ENCODE measurements around the gene AHI1.
"Not testable (repeated sequence)": the region's sequence is repeated elsewhere in the genome, so short reads cannot be mapped to it uniquely, and the experiment has no call there.

Gene AHI1

DNA sequence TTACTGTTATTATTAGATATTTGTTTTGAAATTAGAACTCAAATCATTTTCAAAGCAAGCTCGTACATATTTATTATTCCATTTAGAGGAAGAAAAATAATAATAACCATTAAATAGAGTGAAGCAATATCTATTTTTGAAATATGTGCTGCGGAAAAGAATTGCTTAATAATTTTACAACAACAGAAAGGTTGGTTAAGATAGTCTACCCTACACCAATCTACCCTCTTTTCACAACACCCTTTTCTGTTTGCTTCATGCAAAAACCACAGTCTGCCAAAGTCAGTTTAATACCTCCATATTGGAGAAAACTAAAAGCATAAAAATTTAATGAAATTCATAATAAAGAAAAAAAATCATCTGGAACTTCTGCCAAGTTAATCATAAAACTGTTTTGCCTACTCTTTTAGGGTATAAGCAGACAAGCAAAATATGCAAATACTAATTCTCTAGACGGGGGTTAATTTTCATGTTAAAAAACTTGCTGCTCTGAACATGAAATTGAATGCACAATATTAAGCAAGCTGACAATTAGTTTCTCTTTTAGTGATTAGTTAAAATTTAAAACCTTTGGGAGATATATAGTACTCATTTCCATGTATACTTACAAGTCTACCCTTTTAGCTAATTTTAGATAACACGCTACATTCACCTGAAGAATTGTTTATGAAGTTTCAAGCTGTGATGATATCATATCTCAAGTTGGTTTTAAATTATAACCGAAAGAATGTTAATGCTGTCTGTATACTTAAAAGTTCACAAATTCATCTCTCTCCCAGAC, 100.2 kb downstream of the AHI1 start:
- no peak for DNase-seq (ENCODE audit: low read depth in 1 of 2, low spot score in 1 of 2)

DNA sequence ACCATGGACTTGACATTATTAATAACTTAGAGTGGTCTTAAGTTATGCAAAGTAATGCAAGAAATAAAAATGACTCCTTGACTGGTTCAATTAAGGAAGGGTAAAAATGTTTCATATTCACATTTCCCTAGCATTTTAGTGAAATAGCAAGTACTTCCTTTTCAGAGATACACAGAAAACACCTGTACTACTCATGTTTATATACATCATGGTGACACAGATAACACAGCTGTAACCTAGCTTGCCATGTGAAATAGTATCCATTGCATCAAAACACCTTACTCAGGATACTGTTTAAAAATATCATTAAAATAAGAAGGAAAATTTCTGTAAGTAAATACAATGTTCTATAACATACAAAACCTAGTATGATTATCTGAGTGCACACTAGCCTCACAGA, 102.4 kb downstream of the AHI1 start:
- no peak for DNase-seq (ENCODE audit: low read depth in 1 of 2, low spot score in 1 of 2)

DNA sequence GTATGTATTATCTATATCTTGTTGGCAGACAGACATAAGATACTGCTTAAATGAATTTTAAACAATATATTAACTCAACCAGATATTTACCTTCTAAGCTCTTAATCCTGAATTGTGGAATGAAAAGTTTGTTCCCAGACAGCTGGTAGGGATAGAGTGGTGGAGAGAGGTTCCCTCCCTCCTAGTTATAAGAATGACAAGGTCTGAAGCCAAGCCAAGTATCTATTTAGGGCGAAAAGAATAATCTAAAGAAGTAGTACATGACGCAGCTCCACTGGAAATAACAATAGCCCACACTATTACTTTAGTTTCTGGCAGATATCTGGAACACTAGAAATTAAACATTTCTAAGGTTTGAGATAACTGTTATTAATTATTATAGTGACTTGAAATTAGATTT, 104.3 kb downstream of the AHI1 start:
- DNase-seq (ENCODE audit: low read depth in 1 of 2, low spot score in 1 of 2): no peak

DNA sequence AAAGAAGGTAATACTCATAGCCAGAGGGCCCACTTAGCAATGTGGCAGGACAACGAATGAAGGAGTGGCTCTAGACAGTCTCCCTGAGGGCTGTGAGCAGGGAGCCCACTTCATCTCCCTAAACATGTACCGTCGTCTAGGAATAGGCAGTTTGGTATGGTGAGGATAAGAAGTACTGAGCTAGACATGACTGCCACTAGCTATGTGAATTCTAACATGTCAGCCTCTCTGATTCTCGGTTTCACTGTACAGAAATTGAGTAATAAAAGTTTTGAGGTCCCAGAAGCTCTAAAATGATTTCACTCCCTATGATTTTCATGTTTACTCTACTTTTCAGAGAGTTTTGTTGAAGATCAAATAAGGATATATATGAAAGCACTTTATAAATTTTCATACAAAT, 107.1 kb downstream of the AHI1 start:
- no peak for DNase-seq (ENCODE audit: low read depth in 1 of 2, low spot score in 1 of 2)

DNA sequence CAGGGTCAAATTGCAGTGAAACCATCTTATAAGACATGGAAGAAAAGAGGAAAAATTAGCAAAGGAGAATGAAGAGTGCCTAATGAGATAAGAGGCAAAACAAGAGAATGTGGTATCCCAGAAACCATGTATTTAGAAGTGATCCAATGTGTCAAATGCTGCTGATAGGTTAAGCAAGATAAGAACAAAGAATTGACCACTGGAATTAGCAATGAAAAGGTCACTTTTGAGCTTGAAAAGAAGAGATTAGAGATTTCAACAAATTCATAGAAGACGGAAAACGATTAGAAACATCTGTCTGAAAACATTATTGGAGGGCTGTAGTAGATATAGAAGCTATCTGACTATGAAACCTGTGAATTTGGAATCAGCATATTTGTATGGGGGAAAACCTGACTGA, 112.2 kb downstream of the AHI1 start:
- DNase-seq (ENCODE audit: low read depth in 1 of 2, low spot score in 1 of 2): no peak

DNA sequence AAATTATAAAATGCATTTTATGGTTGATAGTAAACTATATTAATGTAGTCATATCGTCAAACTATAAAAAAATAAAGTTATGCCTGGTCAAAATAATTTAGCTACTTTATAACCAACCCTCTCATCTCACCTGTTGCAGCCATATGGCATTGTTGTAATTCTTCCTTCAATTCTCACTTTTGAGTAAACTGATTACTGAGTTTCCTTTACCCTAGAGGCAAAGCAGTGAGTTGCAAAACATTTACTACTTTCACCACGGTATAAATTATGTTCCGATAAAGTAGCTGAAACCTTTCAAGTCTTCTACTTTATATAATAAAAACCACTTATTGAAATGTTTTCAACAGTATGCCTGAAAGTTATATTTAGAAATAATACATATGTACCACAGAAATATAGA, 113.8 kb downstream of the AHI1 start:
- DNase-seq (ENCODE audit: low read depth in 1 of 2, low spot score in 1 of 2): no peak

DNA sequence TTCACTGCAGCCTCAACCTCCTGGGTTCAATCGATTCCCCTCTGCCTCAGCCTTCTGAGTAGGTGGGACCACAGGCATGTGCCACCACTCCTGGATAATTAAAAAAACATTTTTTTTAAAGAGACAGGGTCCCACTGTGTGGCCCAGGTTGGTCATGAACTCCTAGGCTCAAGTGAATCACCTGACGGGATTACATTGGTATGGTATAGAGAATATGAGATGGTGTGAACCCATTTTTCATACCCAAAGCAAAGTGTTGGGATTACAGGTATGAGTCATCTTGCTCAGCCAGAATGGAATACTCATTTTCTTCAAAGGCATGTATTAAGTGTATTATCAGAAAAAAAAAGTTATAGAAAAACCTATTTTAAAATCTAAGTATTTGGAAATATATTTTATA, 114.2 kb downstream of the AHI1 start:
- DNase-seq (ENCODE audit: low read depth in 1 of 2, low spot score in 1 of 2): no peak

DNA sequence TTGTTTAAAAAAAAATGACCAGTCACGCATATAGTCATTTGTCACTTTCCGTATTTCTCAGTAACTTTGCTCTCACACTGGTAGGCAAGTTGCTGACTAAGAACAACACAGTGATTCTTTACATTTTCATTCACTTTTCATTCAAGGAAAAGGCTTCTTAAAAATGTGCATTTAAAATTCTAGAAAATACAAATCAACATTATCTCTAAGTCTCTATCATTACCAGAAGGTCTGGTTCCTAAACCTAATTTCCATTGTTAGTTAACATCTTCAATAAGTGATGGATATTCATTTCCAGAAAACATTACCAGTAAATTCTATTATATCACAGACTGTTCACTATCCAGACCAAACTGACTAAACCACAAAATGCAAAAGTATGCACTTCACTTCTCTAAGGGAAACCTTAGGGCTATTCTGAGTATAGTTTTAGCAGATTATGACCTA, 115.3 kb downstream of the AHI1 start:
- DNase-seq (ENCODE audit: low read depth in 1 of 2, low spot score in 1 of 2): no peak

DNA sequence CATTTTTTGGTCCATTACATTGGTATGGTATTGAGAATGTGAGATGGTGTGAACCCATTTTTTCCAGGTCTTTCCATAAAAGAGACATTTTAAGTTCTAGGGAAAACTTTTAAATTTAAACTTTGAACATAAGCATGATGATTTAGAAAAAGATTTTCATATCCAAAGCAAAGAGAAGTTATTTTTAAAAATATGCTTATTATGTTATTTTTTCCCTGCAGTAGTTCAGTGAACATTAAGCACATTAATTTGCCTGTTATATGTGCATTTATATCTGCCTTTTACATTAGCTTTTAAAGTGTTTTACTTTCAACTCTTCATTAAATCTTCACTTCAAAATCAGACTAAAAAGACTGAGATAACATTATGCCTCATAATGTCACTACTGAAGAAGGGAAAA, 116.7 kb downstream of the AHI1 start:
- DNase-seq (ENCODE audit: low read depth in 1 of 2, low spot score in 1 of 2): no peak

DNA sequence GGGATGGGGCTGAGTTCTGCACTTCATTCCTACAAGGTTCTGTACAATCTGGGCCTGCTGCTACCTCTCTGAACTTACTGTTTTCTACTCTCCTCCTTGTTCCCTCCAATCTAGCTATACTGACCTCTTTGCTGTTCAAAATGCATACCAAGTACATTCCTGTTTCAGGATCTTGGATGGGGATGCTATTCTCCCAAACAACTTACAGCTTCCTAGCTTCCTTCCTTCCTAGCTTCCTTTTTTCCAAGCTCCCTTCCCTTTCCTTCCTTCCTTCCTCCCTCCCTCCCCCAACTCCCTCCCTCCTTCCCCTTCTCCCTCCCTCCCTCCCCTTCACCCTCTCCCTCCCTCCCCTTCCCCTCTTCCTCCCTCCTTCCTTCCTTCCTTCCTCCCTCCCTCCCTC, 117.9 kb downstream of the AHI1 start:
- no peak for DNase-seq (ENCODE audit: low read depth in 1 of 2, low spot score in 1 of 2)

DNA sequence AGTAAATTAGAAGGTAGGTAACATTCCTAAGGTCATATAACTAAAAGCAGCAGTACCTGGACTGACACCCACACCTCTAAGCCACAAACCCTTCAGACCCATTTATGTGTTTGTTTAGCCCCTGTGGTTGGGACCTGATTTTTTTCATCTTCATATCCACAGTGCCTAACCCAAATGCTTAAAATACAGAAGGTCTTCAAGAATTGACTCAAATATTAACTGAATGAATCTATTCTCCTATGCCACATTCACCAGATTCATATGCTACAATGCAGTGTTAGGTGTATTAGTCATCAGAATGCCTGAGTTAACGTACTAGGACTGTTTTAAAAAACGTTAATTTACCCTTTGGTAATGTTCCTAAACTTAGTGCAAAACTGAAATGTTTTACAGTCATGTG, 124.8 kb downstream of the AHI1 start:
- DNase-seq (ENCODE audit: low read depth in 1 of 2, low spot score in 1 of 2): no peak

DNA sequence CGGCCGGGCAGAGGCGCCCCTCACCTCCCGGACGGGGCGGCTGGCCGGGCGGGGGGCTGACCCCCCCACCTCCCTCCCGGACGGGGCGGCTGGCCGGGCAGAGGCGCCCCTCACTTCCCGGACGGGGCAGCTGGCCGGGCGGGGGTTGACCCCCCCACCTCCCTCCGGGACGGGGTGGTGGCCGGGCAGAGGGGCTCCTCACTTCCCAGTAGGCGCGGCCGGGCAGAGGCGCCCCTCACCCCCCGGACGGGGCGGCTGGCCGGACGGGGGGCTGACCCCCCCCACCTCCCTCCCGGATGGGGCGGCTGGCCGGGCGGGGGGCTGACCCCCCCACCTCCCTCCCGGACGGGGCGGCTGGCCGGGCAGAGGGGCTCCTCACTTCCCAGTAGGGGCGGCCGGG, 133.9 kb downstream of the AHI1 start:
- not testable (repeated sequence) for DNase-seq (ENCODE audit: low read depth in 1 of 2, low spot score in 1 of 2)

DNA sequence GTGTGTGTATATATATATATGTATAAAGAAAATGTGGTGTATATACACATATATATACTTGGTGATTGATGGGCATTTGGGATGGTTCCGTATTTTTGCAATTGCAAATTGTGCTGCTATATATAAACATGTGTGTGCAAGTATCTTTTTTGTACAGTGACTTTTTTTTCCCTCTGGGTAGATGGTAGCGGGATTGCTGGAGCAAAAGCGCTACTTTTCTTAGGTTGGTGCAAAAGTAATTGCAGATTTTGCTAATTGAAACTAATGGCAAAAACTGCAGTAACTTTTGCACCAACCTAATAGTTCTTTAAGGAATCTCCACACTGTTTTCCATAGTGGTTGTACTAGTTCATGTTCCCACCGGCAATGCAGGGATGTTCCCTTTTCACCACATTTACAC, 135.4 kb downstream of the AHI1 start:
- no peak for DNase-seq (ENCODE audit: low read depth in 1 of 2, low spot score in 1 of 2)

DNA sequence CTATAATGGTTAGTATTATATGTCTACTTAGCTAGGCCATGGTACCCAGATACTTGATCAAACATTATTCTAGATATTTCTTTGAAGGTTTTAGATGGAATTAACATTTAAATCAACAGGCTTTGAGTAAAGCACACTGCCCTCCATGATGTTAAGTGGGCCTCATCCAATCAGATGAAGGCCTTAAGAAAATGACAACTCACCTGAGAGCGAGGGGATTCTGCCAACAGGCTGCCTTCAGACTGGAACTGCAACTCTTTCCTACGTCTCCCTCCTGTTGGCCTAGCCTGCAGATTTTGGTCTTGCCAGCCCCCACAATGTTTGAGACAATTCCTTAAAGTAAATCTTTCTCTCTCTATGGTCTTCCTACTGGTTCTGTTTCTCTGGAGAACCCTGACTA, 137.3 kb downstream of the AHI1 start:
- DNase-seq (ENCODE audit: low read depth in 1 of 2, low spot score in 1 of 2): no peak

DNA sequence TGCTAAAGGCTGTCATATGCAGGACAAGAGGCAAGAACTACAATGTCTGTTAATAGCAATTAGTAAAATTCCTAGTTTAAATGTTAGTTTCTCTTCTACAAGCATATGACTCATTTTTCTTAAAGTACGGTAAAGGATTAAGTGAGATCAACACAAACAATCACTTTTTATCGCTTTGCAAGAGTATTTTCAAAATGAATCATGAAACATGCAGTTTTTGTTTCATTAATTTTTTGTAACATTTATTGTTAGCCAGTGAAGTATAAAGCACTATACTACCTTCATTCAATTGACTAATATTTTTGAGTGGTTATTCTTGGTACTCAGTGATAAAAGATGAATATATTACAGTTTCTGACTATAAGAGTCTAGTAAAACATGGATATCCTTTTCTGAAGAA, 138.6 kb downstream of the AHI1 start:
- DNase-seq (ENCODE audit: low read depth in 1 of 2, low spot score in 1 of 2): no peak

DNA sequence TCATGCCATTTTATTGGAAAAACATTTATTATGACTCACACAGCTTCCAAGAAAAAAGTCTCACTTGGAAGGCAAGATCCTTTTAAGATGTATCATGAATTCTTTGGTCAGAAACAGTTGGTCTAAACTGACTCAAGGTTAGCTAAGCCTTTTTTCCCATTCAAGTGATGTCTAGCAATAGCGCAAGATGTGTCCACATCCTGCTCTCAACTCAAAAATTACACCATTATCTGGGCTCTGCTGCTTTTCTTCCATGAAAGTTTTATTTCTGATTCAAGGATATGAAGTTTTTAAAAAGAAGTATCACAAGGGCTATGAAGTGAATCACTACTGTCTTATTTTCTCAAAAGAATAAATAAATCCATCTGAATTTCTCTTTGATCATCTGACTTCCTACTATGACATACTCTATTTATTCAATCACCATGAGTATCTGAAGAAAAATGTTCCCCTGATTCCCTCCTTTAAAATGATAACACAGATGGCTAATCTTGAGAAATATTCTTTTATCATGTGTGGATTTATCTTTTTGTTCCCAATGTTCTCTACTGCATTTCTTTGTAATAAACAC, 139.2 kb downstream of the AHI1 start:
- no peak for DNase-seq (ENCODE audit: low read depth in 1 of 2, low spot score in 1 of 2)

DNA sequence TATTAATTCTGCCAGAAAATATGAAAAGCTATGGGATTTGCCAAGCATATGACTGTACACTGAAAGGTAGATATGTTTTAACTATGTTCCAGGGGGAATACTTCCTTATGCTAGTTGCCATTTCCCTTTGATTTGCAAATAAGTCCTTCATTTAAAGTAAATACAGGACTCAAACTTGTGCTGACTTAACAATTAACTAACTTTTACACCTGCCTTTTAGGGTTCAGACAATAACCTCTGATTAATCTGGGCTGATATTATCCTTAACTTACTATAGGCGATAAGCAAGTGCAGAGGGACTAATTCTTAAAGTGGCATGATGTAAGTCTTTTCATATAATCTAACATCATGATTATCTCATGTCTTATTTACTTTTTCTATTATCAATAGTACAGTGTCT, 143.1 kb downstream of the AHI1 start:
- no peak for DNase-seq (ENCODE audit: low read depth in 1 of 2, low spot score in 1 of 2)

DNA sequence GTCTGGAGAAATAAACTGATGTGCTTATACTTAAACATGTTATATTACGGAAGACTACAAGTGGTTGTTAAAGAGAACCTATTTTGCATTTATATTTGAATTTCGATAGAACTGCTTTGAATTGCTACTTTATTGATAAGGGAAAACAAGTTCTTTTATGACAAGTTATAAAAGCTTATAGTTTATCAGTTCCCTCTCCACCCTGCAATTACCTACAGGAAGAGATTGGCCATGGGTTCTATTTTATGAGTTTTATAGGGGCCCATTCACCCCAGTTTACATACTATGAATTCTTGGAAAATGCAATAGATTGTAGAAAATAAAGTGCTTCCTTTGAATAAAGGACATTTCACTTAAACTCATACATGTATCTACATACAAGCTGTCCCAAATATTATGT, 144.4 kb downstream of the AHI1 start:
- no peak for DNase-seq (ENCODE audit: low read depth in 1 of 2, low spot score in 1 of 2)

DNA sequence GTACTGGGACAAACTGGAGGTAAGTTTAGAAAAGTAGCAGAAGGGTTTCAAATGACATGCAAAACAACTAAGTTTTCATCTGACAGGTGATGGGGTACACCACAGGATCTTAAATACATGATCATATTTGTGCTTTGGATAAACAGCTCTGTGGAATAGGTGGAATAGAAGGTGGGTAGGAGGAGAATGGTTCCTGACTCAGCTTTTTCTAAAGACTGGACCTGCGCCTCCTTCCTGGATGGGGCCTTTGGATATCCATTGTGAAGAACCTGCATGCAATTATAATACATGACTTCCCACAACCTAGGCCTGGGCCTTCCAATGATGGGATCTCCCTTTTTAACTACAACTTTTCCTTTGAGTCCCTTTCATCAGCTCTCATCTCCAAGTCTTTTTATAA, 145.9 kb downstream of the AHI1 start:
- no peak for DNase-seq (ENCODE audit: low read depth in 1 of 2, low spot score in 1 of 2)

DNA sequence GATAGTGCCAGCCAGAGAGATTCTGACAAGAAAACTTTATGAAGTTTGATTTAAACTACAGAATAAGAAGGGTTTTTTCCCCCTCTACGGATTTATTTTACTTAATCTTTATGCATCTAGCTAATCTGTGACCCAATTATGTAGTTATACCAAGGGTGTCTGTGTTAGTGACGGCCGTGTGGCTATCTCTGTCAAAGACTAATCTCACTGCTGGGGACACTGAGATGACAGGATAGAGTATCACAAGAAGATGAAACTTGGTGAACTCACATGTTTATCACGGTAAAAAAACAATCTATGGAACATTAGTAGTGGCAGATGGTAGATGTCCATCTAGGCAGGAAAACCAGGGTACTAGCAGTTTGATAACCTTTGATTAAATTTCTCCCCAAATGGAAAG, 149.7 kb downstream of the AHI1 start:
- DNase-seq (ENCODE audit: low read depth in 1 of 2, low spot score in 1 of 2): no peak

DNA sequence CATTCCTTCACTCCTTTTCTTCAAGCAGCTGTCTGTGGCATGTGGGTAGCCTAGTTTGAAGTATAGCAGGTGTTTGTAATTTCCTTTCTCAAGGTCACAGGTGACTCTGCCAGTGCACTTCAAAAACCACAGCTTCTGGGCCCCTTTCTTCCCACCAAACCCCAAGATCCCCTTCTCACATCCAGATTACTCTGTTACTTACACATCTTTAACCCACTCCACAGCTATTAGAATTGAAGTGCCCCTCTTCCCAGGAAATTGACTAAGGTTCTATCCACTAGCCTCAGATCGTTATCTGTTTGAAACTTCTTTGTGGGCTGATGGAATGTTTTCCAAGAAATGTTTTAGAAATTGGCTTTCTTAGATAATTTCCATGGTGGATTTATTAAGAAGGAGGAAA, 150.8 kb downstream of the AHI1 start:
- DNase-seq (ENCODE audit: low read depth in 1 of 2, low spot score in 1 of 2): no peak

DNA sequence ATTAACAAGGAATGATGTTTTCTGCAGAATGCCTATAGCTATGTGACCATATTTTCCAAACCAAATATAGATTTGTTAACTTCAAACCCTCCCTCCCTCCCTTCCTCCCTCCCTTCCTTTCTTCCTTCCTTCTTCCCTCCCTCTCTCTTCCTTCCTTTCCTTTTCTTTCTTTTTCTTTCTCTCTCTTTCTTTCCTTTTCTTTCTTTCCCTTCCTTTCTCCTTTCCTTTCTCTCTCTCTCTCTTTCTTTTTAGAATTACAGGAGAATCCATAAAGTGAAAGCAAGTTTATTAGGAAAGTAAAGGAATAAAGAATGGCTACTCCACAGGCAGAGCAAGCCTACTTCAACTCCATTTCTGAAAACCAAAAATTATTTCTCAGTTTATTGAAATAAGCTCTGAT, 153.0 kb downstream of the AHI1 start:
- no peak for DNase-seq (ENCODE audit: low read depth in 1 of 2, low spot score in 1 of 2)

DNA sequence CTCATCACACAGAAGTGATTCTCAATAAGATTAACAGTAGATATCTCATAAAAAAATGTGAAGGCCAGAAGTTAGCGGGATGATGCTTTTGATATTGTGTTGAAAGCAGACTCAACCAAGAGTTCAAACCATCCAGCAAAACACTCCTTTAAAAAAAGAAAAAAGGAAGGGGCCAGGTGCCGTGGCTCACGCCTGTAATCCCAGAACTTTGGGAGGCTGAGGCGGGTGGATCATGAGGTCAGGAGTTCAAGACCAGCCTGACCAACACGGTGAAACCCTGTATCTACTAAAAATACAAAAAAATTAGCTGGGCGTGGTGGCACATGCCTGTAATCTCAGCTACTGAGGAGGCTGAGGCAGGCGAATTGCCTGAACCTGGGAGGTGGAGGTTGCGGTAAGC, 157.6 kb downstream of the AHI1 start:
- not testable (repeated sequence) for DNase-seq (ENCODE audit: low read depth in 1 of 2, low spot score in 1 of 2)
